Measurements from ENCODE around the gene ADGRL3.

ADGRL3 gene

GRCh38 chr4:61714387-61714911, 514.3 kb downstream of the ADGRL3 start:
- DNase-seq (ENCODE audit: low read depth), result no peak
- TF ChIP-seq CTCF (IDR thresholded peaks at IDR 0.05; ENCODE audit: control insufficient read depth, insufficient read depth, low read depth, low read length, missing control alignments), result no peak
- no peak overlapping the region for H3K4me3 ChIP-seq (ENCODE audit: control insufficient read depth, low read depth, low read length)

- DNase-seq (ENCODE audit: low read depth), result no peak
- TF ChIP-seq CTCF (IDR thresholded peaks at IDR 0.05; ENCODE audit: control insufficient read depth, insufficient read depth, low read depth, low read length, missing control alignments), result no peak
- H3K4me3 ChIP-seq (ENCODE audit: control insufficient read depth, low read depth, low read length), result no peak overlapping the region
Observed at GRCh38 chr4:61716426-61716825, 516.3 kb downstream of the ADGRL3 start.

- no peak overlapping the region for H3K4me3 ChIP-seq (ENCODE audit: control insufficient read depth, low read depth, low read length)
- TF ChIP-seq CTCF (IDR thresholded peaks at IDR 0.05; ENCODE audit: control insufficient read depth, insufficient read depth, low read depth, low read length, missing control alignments), result no peak
- DNase-seq (ENCODE audit: low read depth), result no peak
Observed at GRCh38 chr4:61723492-61723891, 523.4 kb downstream of the ADGRL3 start.

- DNase-seq (ENCODE audit: low read depth), result no peak
- H3K4me3 ChIP-seq (ENCODE audit: control insufficient read depth, low read depth, low read length), result no peak overlapping the region
- TF ChIP-seq CTCF (IDR thresholded peaks at IDR 0.05; ENCODE audit: control insufficient read depth, insufficient read depth, low read depth, low read length, missing control alignments), result no peak
Observed at GRCh38 chr4:61727286-61727685, 527.2 kb downstream of the ADGRL3 start.

- DNase-seq (ENCODE audit: low read depth), result no peak
- TF ChIP-seq CTCF (IDR thresholded peaks at IDR 0.05; ENCODE audit: control insufficient read depth, insufficient read depth, low read depth, low read length, missing control alignments), result no peak
- H3K4me3 ChIP-seq (ENCODE audit: control insufficient read depth, low read depth, low read length), result no peak overlapping the region
Observed at GRCh38 chr4:61734409-61734808, 534.3 kb downstream of the ADGRL3 start.

GRCh38 chr4:61739887-61740286, 539.8 kb downstream of the ADGRL3 start:
- no peak for DNase-seq (ENCODE audit: low read depth)
- H3K4me3 ChIP-seq (ENCODE audit: control insufficient read depth, low read depth, low read length), result no peak overlapping the region
- no peak for TF ChIP-seq CTCF (IDR thresholded peaks at IDR 0.05; ENCODE audit: control insufficient read depth, insufficient read depth, low read depth, low read length, missing control alignments)

- TF ChIP-seq CTCF (IDR thresholded peaks at IDR 0.05; ENCODE audit: control insufficient read depth, insufficient read depth, low read depth, low read length, missing control alignments), result no peak
- H3K4me3 ChIP-seq (ENCODE audit: control insufficient read depth, low read depth, low read length), result no peak overlapping the region
- DNase-seq (ENCODE audit: low read depth), result no peak
Observed at GRCh38 chr4:61740886-61741285, 540.8 kb downstream of the ADGRL3 start.
